ENCODE measurements around the gene ZHX3. TPM values are rescaled to one million over a fixed set of nuclear protein-coding genes. Genes with fewer than 3 reads are reported as not detected.

The ZHX3 gene
- total and polyA plus RNA-seq, 11 donors: 10.9 to 43.9 (median 32.3) TPM

- H3K27me3 ChIP-seq: peaks cover 0 to 13% (median 6%) of the 10 kb centered on the region in 9 donors
- H3K9me3 ChIP-seq: no peaks in the 10 kb centered on the region
- intact Hi-C loops (cut with DNase I): loop anchor here in 4 of 10 donors (5.0 kb wide), 2 partner anchors 36 to 46 kb away; no protein-coding TSS in a partner anchor
- H3K4me1 ChIP-seq: peaks cover 0 to 47% (median 9%) of the 10 kb centered on the region in 12 donors
- peak in 2 of 5 donors; percentile 6 to 35 for DNase-seq
- H3K36me3 ChIP-seq: peaks cover 0 to 29% (median 19%) of the 10 kb centered on the region in 9 donors
- 85 to 92% (median 89%) methylated on average over 8 to 22 of the region's 22 CpGs for WGBS, 4 donors
- peak overlapping the region in 4 of 12 donors; percentile 34 to 70 (median 54) for H3K27ac ChIP-seq
- TF ChIP-seq CTCF (IDR thresholded peaks at IDR 0.05) (no peak), POLR2A (IDR thresholded peaks at IDR 0.05) (no peak)
- ATAC-seq: peak in 2 of 4 donors; percentile 0 to 8
- no peak overlapping the region for H3K4me3 ChIP-seq
Observed at GRCh38 chr20:41360831-41361756, 43.6 kb upstream of the ZHX3 start.

GRCh38 chr20:41359541-41360011 lies 42.0 kb upstream of the ZHX3 start:
- peak in 3 of 5 donors; percentile 59 to 73 (median 70) for DNase-seq
- H3K36me3 ChIP-seq: peaks cover 0 to 43% (median 21%) of the 10 kb centered on the region in 9 donors
- intact Hi-C loops (cut with DNase I): loop anchor here in 4 of 10 donors (5.0 kb wide), 3 partner anchors 33 to 48 kb away; no protein-coding TSS in a partner anchor
- no peaks in the 10 kb centered on the region for H3K27me3 ChIP-seq
- 35 to 71% (median 57%) methylated on average over 5 to 9 of the region's 9 CpGs for WGBS, 4 donors
- peak; percentile 40 to 66 (median 55) for ATAC-seq
- TF ChIP-seq CTCF (IDR thresholded peaks at IDR 0.05): no peak
- no peak for TF ChIP-seq POLR2A (IDR thresholded peaks at IDR 0.05)
- no peaks in the 10 kb centered on the region for H3K9me3 ChIP-seq
- H3K27ac ChIP-seq: peak overlapping the region in 7 of 12 donors; percentile 9 to 70 (median 52)
- peaks cover 0 to 36% (median 4%) of the 10 kb centered on the region in 12 donors for H3K4me1 ChIP-seq
- H3K4me3 ChIP-seq: no peak overlapping the region

- peak in 2 of 5 donors; percentile 8 to 57 for DNase-seq
- ATAC-seq: no peak
- H3K4me1 ChIP-seq: peaks cover 0 to 36% (median 4%) of the 10 kb centered on the region in 12 donors
- H3K36me3 ChIP-seq: peaks cover 0 to 47% (median 24%) of the 10 kb centered on the region in 9 donors
- peak overlapping the region in 5 of 12 donors; percentile 24 to 70 (median 54) for H3K27ac ChIP-seq
- WGBS, 4 donors: 93 to 96% (median 94%) methylated on average over 3 to 7 of the region's 7 CpGs
- TF ChIP-seq POLR2A (IDR thresholded peaks at IDR 0.05) (no peak), CTCF (IDR thresholded peaks at IDR 0.05) (no peak)
- intact Hi-C loops (cut with DNase I): loop anchor here in 1 of 10 donors (5.0 kb wide), 1 partner anchor 34 kb away; no protein-coding TSS in a partner anchor
- no peak overlapping the region for H3K4me3 ChIP-seq
- no peaks in the 10 kb centered on the region for H3K27me3 ChIP-seq
- no peaks in the 10 kb centered on the region for H3K9me3 ChIP-seq
Observed at GRCh38 chr20:41358717-41359116, 41.2 kb upstream of the ZHX3 start.

- intact Hi-C loops (cut with DNase I): loop anchor here in 1 of 10 donors (5.0 kb wide), 1 partner anchor 34 kb away; no protein-coding TSS in a partner anchor
- Histone ChIP-seq H3K4me3 (no peak overlapping the region), H3K27ac (peak overlapping the region in 2 of 12 donors; percentile 63 to 70), H3K36me3 (peaks cover 0 to 47% (median 24%) of the 10 kb centered on the region in 9 donors), H3K27me3 (no peaks in the 10 kb centered on the region), H3K4me1 (peaks cover 0 to 36% (median 4%) of the 10 kb centered on the region in 12 donors), H3K9me3 (no peaks in the 10 kb centered on the region)
- TF ChIP-seq CTCF (IDR thresholded peaks at IDR 0.05) (no peak), POLR2A (IDR thresholded peaks at IDR 0.05) (no peak)
- 90 to 93% (median 92%) methylated on average over 6 to 9 of the region's 9 CpGs for WGBS, 4 donors
- DNase-seq: peak in 1 of 5 donors; percentile 25
- no peak for ATAC-seq
Observed at GRCh38 chr20:41358230-41358629, 40.7 kb upstream of the ZHX3 start.

All from heart left ventricle (tissue), 16 donors.